NCI-H2196 treated with DMSO at 0.1 percent for 48 hours (cell line): ENCODE measurements around the gene NCS1.

Experiments
- DNase-seq: peaks from one replicate; lab custom pipeline; 2025; ENCODE audit not compliant: unreplicated experiment; lab: John Stamatoyannopoulos, UW

The NCS1 gene

GRCh38 chr9:130284690-130285089 is 112.5 kb downstream of the NCS1 start:
- DNase-seq, result no peak

DNA sequence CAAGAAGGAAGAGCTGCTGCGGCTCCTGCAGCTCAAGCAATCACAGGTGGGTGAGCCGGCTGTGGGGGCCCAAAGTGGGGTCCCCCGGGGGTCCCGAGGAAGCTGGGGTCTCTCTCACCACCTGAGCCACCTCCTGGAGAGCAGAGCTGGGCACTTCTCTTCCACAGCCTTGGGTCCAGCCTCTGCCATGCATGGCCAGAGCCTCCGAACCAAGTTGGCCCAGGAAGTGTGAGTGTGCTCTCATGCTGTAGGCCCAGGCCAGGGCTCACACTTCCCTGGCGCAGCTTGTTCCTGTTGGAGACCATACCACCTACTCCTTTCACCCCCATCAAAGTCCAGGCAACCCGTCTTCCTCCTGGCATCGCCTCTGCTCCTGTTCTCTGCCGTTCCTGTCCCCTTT is 113.1 kb downstream of the NCS1 start:
- no peak for DNase-seq

DNA sequence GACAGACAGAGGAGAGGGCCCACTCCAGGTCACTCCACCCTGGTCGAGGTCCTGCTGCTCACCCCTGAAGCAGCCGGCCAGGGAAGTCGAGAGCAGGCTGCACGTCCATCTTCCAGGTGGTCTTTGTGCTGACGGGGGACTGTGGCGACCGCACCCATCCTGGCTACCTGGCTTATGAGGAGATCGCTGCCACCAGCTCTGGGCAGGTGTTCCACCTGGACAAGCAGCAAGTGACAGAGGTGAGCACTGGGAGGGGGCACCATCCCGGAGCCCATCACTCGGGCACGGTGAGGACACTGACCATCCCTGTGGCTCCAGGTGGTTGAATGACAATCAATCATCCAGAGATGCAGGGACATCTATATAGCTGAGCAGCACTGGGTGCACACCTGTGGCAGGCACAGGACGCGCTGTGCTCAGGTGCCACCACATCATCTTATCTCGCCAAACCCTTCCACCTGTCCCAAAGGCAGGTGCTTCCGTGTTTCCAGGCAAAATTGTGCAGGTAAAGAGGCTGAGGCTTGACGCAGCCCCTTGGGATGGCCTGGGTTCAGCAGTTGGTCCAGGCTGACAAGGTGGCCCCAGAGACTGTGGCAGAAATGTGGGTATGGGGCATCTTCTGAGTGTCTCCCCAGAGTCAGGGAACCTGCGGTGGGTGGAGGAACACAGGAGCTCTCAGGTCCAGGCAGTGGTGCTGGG is 114.0 kb downstream of the NCS1 start:
- DNase-seq, result no peak
